Adrenal gland (tissue), 12 donors: ENCODE data around the gene ATP9B. TPM values are rescaled to one million over a fixed set of nuclear protein-coding genes. Genes with fewer than 3 reads are reported as not detected.
A peak's percentile ranks its signal among the peaks of the same experiment; 100 is the strongest.

Experiments
- DNase-seq, 7 donors: peaks; one replicate each; pipeline ENCODE4 v3.0.0-alpha.2; 2019 to 2020
- H3K27ac ChIP-seq, 5 donors: fragments of 200-600 bp; sonication (generic) in 4 of 5; 1 replicate in 3 of 5; 2 replicates in 2 of 5; pipeline versions ENCODE4 v1.5.1 to v1.8.0; 2016 to 2020; ENCODE audit warnings: mild to moderate bottlenecking in 1 of 5
- H3K27me3 ChIP-seq: fragments of 200-600 bp; 2 replicates; pipeline ENCODE4 v1.8.0; 2021
- H3K36me3 ChIP-seq, 2 donors: fragments of 200-600 bp; replicated peaks in 1 of 2; 1 replicate in 1 of 2; 2 replicates in 1 of 2; pipeline versions ENCODE4 v1.5.1 to v1.8.0; 2018 to 2022
- H3K4me1 ChIP-seq, 2 donors: fragments of 200-600 bp; replicated peaks in 1 of 2; 1 replicate in 1 of 2; 2 replicates in 1 of 2; pipeline versions ENCODE4 v1.5.1 to v1.8.0; 2018 to 2021
- H3K4me3 ChIP-seq, 4 donors: fragments of 200-600 bp; sonication (generic) in 3 of 4; one replicate each; pipeline ENCODE4 v1.5.1; 2016 to 2018
- H3K9me3 ChIP-seq, 3 donors: fragments of 200-600 bp; sonication (generic) in 1 of 3; replicated peaks in 1 of 3; 1 replicate in 2 of 3; 2 replicates in 1 of 3; pipeline versions ENCODE4 v1.5.1 to v1.8.0; 2016 to 2021
- CTCF ChIP-seq, 6 experiments: fragments of 450-650 bp in 4 of 6; fragments of 200-600 bp in 2 of 6; sonication (generic) in 1 of 6; IDR thresholded peaks; 1 replicate in 5 of 6; 2 replicates in 1 of 6; pipeline versions ENCODE4 v1.5.1 to v1.8.0; 2016 to 2021; ENCODE audit warnings: antibody characterized with exemption in 6 of 6, mild to moderate bottlenecking in 2 of 6, moderate library complexity in 1 of 6
- POLR2A ChIP-seq, 2 donors: fragments of 450-650 bp; IDR thresholded peaks; one replicate each; pipeline ENCODE4 v1.6.1; 2017; ENCODE audit warnings: antibody characterized with exemption in 2 of 2, mild to moderate bottlenecking in 2 of 2, moderate library complexity in 1 of 2
- WGBS, 4 donors: extraction: QIAGEN DNeasy Blood & Tissue Kit in 2 of 4; methylation state at CpG; one replicate each; pipeline versions ENCODE4 v1.1.5 to v1.1.7; 2013 to 2017; 5-methylcytosine and 5-hydroxymethylcytosine counted together
- intact Hi-C, 2 donors: fragments of 100-400 bp; cut with DNase I; formaldehyde crosslinking; loops; one replicate each; pipeline versions ENCODE4 v1.14.1 to v1.15.0; 2022 to 2023
- polyA plus RNA-seq, 3 donors: library from polyadenylated mRNA; stranded (reverse); fragments of 200-250 nt in 2 of 3; fragments of 350-450 nt in 1 of 3; fragmentation: Illumina TruSeq in 1 of 3; extraction: RNeasy Lipid Tissue Mini Kit (QIAGEN cat#74804) in 1 of 3; gene quantifications; one replicate each; pipeline ENCODE4 v1.2.3, GENCODE V29; 2013 to 2014
- total RNA-seq, 9 donors: library from RNA; depleted of rRNA in 4 of 9; stranded (reverse); fragments of >200 nt in 4 of 9; fragments of 120-200 nt in 1 of 9; fragmentation: NEBNext Ultra II Directional in 1 of 9; extraction: Animal tissue kit (Norgen Biotek cat#: 25700) in 1 of 9; gene quantifications; one replicate each; pipeline versions ENCODE4 v1.1.0 to v1.2.4, GENCODE V29; 2013 to 2023
- donor health status: healthy with polysubstance abuse.
- donor health status: Bipolar disorder and iron deficiency.
- donor health status: DM: yes; HTN: yes; CAD: no.
- donor health status: DM: no; HTN: no; CAD: no.
- donor health status: DM: no; HTN: no; CAD: no.
- donor health status: DM: yes; HTN: yes; CAD: no.

Gene ATP9B
- total and polyA plus RNA-seq, 12 donors: 16.3 to 36.0 (median 27.7) TPM

DNA sequence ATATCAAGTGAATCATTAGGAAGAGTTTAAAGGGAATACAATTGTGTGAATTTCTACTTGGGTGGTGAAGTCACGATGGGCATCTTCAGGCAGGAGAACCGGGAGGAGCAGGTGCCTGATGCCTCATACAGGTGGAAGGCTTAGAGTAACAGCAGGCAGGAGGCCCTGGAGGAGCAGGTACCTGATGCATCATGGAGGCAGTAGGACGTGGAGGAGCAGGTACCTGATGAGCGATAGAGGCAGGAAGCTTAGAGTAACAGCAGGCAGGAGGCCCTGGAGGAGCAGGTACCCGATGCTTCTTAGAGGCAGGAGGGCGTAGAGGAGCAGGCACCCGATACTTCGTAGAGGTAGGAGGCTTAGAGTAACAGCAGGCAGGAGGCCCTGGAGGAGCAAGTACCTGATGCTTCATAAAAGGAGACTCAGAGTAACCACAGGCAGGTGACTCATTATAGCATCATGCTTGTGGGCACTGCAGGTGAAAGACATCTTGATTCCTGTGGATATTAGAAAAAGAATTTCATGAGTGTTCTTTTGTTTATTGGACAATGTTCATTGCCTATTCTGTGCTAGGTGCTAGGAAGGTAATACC lies 133.9 kb downstream of the ATP9B start:
- Histone ChIP-seq H3K4me3 (no peak overlapping the region), H3K9me3 (no peaks in the 10 kb centered on the region), H3K36me3 (peaks cover 0 to 8% of the 10 kb centered on the region in 2 donors), H3K27me3 (no peaks in the 10 kb centered on the region), H3K27ac (no peak overlapping the region), H3K4me1 (no peaks in the 10 kb centered on the region)
- DNase-seq: no peak
- TF ChIP-seq CTCF (IDR thresholded peaks at IDR 0.05) (no peak), POLR2A (IDR thresholded peaks at IDR 0.05) (no peak)
- 96 to 98% (median 97%) methylated on average over 8 of the region's 8 CpGs for WGBS, 4 donors
- intact Hi-C loops: no loop called here

DNA sequence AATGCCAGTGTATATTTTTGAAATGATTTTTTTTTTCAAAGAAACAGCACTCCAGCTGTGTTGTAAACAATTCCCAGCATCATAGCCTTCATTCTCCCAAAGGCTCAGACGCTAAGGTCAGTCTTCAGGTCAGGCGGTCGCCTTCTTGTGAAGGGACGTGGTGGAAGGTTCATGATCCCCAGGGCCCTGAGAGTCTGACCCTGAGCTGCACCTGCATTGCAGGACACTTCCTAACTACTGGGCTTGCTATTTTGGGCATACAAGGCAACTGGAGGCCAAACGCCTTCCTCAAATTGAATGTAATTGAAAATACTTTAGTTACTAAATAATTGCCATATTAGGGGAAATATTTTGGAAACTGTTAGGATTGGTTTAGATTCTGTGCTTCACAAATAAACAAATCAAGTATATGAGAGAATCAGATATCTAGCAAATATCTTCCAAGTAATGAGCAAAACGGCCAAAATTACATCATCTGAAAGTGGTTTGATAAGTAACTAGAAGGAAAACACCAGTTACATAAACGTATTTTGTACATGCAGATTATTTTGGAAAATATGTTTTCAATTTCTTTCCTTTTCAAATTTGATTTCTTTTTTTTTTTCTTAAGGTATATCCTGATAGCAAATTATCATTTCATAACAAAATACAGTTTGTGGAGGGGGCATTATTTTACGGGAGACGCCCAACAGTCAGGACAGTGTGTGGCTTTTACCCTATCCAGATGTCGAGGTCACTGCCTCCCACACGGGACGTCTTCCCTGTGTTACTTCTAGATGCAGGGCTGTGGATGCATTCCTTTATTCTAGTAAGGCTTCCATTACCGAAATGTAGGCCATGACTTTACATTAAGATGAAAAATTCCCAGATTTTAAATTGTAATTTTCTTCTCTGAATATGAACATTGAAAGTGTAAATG lies 136.0 kb downstream of the ATP9B start:
- TF ChIP-seq POLR2A (IDR thresholded peaks at IDR 0.05) (no peak), CTCF (IDR thresholded peaks at IDR 0.05) (no peak)

GRCh38 chr18:79206444-79206843 lies 137.2 kb downstream of the ATP9B start:
- 92 to 97% (median 94%) methylated on average over 4 of the region's 4 CpGs for WGBS, 4 donors
- peaks cover 0 to 8% of the 10 kb centered on the region in 2 donors for H3K36me3 ChIP-seq
- intact Hi-C loops: no loop called here
- H3K4me3 ChIP-seq: no peak overlapping the region
- H3K4me1 ChIP-seq: peaks cover 0 to 6% of the 10 kb centered on the region in 2 donors
- no peak for DNase-seq
- H3K27ac ChIP-seq: no peak overlapping the region
- TF ChIP-seq CTCF (IDR thresholded peaks at IDR 0.05) (no peak), POLR2A (IDR thresholded peaks at IDR 0.05) (no peak)
- no peaks in the 10 kb centered on the region for H3K27me3 ChIP-seq
- no peaks in the 10 kb centered on the region for H3K9me3 ChIP-seq

More for the DNA sequence above, 136.0 kb downstream of the ATP9B start:
- H3K27me3 ChIP-seq: no peaks in the 10 kb centered on the region
- H3K4me1 ChIP-seq: peaks cover 0 to 6% of the 10 kb centered on the region in 2 donors
- no peaks in the 10 kb centered on the region for H3K9me3 ChIP-seq
- peaks cover 0 to 8% of the 10 kb centered on the region in 2 donors for H3K36me3 ChIP-seq
- intact Hi-C loops: no loop called here
- DNase-seq: no peak
- WGBS, 4 donors: 89 to 96% (median 92%) methylated on average over 13 of the region's 13 CpGs
- no peak overlapping the region for H3K27ac ChIP-seq
- no peak overlapping the region for H3K4me3 ChIP-seq

DNA sequence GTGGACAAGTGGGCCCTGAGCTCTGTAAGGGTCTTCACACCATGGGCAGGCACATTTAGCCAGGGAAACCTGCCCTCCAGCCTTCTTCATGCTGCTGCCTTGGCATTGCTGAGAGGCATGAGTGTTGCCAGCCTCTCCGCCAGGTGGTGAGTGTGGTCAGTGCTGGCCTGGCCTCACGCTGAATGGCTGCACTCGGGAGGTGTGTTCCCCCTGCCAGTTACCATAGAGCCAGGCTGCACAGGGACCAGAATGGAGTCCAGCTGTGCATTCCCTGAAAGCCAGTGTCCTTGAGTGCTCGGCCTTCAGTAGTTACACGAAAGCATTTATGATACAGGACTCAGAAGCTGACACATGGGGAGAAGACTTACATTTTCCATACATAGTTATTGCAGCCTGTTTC lies 139.7 kb downstream of the ATP9B start:
- WGBS, 4 donors: 41 to 66% (median 54%) methylated on average over 4 to 5 of the region's 5 CpGs
- intact Hi-C loops: no loop called here
- TF ChIP-seq CTCF (IDR thresholded peaks at IDR 0.05) (peak in 1 of 6 experiments; percentile 16), POLR2A (IDR thresholded peaks at IDR 0.05) (no peak)
- no peak overlapping the region for H3K4me3 ChIP-seq
- peak in 6 of 7 donors; percentile 34 to 74 (median 39) for DNase-seq
- H3K36me3 ChIP-seq: peaks cover 0 to 8% of the 10 kb centered on the region in 2 donors
- peaks cover 0 to 6% of the 10 kb centered on the region in 2 donors for H3K4me1 ChIP-seq
- H3K27ac ChIP-seq: no peak overlapping the region
- H3K9me3 ChIP-seq: peaks cover 0 to 5% (median 0%) of the 10 kb centered on the region in 3 donors
- H3K27me3 ChIP-seq: no peaks in the 10 kb centered on the region
